ENCODE measurements around the gene GPX1. TPM values are rescaled to one million over a fixed set of nuclear protein-coding genes. Genes with fewer than 3 reads are reported as not detected.

GPX1 gene
- total RNA-seq (2022; extraction: Qiagen RNA extraction; ENCODE audit: low read depth), result 192 to 311 TPM (median 283 TPM) in 5 replicates

DNA sequence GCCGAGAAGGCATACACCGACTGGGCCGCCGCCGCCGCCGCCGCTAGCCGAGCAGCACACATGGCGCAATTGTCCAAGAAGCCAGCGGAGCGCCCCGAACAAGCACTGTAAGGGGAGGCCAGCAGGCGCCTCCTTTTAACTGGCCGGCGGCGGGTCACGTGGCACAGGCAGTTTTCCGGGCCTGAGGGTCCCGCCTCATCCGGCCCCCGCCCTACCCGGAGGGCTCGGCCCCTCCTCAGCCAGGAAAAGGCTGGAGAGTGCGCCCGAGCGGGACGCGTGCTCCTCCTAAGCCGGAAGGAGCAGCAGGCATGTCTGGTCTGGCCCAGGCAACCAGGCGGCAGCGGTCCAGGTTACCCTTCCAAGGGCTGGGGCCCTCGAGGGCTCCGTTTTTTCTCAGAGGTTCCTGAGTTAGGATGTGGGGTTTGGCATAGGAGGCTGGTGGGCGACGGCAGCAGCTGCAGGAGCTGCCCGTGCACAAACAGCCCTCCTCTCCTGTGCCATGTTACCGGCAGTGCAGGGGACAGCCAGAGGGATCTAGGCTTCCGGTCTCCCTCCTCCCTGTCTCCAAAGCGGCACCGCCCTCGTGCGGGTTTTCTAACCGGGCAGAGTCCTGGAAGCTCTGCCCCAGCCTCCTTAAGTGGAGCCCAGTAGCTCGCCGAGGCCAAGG lies at the start of gene GPX1:
TSS of gene GPX1 (minus strand) at position 137 of the 667 bp plus-strand sequence. CDS start at position 62, 75 bp downstream.

DNA sequence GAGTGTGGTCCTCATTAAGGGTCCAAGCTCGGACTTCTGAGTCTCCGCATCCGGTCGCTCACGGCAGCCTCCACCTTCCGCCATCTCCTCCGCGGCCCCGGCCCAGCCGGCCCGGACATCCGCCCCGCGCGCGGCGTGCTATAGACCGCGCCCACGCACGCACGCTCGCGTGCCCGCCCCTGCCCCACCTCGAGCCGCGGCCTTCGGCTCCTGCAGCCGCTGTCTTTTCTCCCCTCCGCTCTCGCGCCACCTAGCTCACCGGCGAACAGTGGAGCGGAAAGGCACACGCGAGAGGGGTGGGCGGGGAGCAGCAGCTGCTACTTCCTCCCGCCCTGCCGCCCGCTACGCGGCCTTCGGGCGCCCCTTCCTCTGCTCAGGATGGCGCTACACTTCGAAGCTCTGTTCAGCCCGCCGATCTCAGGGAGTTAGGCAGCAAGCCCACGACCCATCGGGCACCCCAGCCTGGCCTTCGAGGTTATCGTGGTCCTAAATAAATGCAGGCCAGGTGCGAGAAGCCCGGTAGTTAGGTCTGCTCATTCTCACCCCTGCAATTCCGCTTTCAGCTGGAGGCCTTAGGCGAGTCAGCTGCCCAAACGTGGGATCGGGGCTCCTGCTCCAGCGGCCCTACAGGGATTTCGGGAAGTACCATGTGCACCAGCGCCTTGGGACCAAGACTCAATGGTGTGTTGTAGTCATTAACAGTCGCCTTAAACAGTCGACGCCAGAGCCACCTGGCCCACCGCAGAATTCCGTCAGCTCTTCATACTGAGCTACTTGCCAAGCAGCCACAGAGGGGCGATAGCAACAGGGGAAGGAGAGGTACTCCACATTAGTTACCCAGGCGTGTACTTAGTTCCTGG lies 18.0 kb downstream of the GPX1 start, which contains the start of gene USP4:
TSS of gene USP4 (minus strand) at position 113 of the 860 bp plus-strand sequence. CDS start at position 84, 29 bp downstream.

Other genes with a start within 250 kb of the GPX1 start
- gene USP19, start 237.5 kb downstream of the GPX1 start, total RNA-seq (2022; extraction: Qiagen RNA extraction; ENCODE audit: low read depth), result 10.8 to 25.5 TPM (median 24.1 TPM) in 5 replicates
- gene LAMB2, start 225.3 kb downstream of the GPX1 start, total RNA-seq (2022; extraction: Qiagen RNA extraction; ENCODE audit: low read depth), result 60.1 to 124 TPM (median 114 TPM) in 5 replicates
- 11.2 to 15.5 TPM (median 13.2 TPM) in 5 replicates for gene CCDC71, start 192.0 kb downstream of the GPX1 start, total RNA-seq (2022; extraction: Qiagen RNA extraction; ENCODE audit: low read depth)
- 4.4 to 6.3 TPM (median 5.8 TPM) in 5 replicates for gene KLHDC8B, start 186.8 kb downstream of the GPX1 start, total RNA-seq (2022; extraction: Qiagen RNA extraction; ENCODE audit: low read depth)
- gene C3orf62, start 81.1 kb downstream of the GPX1 start, total RNA-seq (2022; extraction: Qiagen RNA extraction; ENCODE audit: low read depth), result 1.7 to 2.6 TPM (median 2.0 TPM) in 5 replicates
- 12.9 to 15.9 TPM (median 14.2 TPM) in 5 replicates for gene USP4, start 18.3 kb downstream of the GPX1 start, total RNA-seq (2022; extraction: Qiagen RNA extraction; ENCODE audit: low read depth)
- gene RHOA, start 53.6 kb upstream of the GPX1 start, total RNA-seq (2022; extraction: Qiagen RNA extraction; ENCODE audit: low read depth), result 451 to 581 TPM (median 463 TPM) in 5 replicates
- gene TCTA, start 54.1 kb upstream of the GPX1 start, total RNA-seq (2022; extraction: Qiagen RNA extraction; ENCODE audit: low read depth), result 18.9 to 24.4 TPM (median 23.7 TPM) in 5 replicates
- gene AMT, start 64.1 kb upstream of the GPX1 start, total RNA-seq (2022; extraction: Qiagen RNA extraction; ENCODE audit: low read depth), result 0.24 to 0.54 TPM (median 0.37 TPM) in 5 replicates
- 4.1 to 7.6 TPM (median 6.6 TPM) in 5 replicates for gene NICN1, start 71.0 kb upstream of the GPX1 start, total RNA-seq (2022; extraction: Qiagen RNA extraction; ENCODE audit: low read depth)
- gene DAG1, start 111.9 kb upstream of the GPX1 start, total RNA-seq (2022; extraction: Qiagen RNA extraction; ENCODE audit: low read depth), result 42.1 to 67.0 TPM (median 56.9 TPM) in 5 replicates
- 0.04 to 0.16 TPM (median 0.16 TPM) in 5 replicates for gene BSN, start 196.1 kb upstream of the GPX1 start, total RNA-seq (2022; extraction: Qiagen RNA extraction; ENCODE audit: low read depth)